A673 (cell line): Measurements from ENCODE around the gene FAM13A. TPM values are rescaled to one million over a fixed set of nuclear protein-coding genes. Genes with fewer than 3 reads are reported as not detected.

ENCODE experiments used
- BruUV-seq: library from RNA; stranded (reverse); fragments of 400-500 nt; replicated peaks from 2 replicates; lab custom pipeline; 2021; lab: Mats Ljungman, UMichigan
- CTCF ChIA-PET: fragments of 300-600 bp; sonication (Branson Sonifier 250); formaldehyde crosslinking; loops from one replicate; lab custom pipeline; 2022; ENCODE audit warnings: antibody characterized with exemption; lab: Charles Lee
- POLR2A ChIA-PET: fragments of 300-600 bp; sonication (Branson Sonifier 250); formaldehyde crosslinking; loops from one replicate; lab custom pipeline; 2022; ENCODE audit warnings: antibody characterized with exemption; ENCODE audit not compliant: low non-redundant PET; lab: Charles Lee
- DNase-seq: peaks from one replicate; pipeline ENCODE4 v3.0.0-alpha.2; 2015; ENCODE audit warnings: low spot score
- H3K27ac ChIP-seq: fragments of 200-600 bp; sonication (generic); 2 replicates; pipeline ENCODE4 v1.5.1; 2016; ENCODE audit warnings: mixed run types, low read depth, mild to moderate bottlenecking, mixed read lengths, antibody characterized with exemption, low read length; ENCODE audit not compliant: poor library complexity, severe bottlenecking
- H3K27me3 ChIP-seq: fragments of 200-600 bp; sonication (generic); replicated peaks from 2 replicates; pipeline ENCODE4 v1.6.1; 2017; ENCODE audit warnings: mixed run types, low read depth, mild to moderate bottlenecking, mixed read lengths, antibody characterized with exemption, low read length; ENCODE audit not compliant: insufficient read depth, poor library complexity
- H3K36me3 ChIP-seq: fragments of 200-600 bp; sonication (generic); 2 replicates; pipeline ENCODE4 v1.6.1; 2016; ENCODE audit warnings: mixed run types, mild to moderate bottlenecking, mixed read lengths, antibody characterized with exemption, low read length; ENCODE audit not compliant: insufficient read depth, poor library complexity, severe bottlenecking
- H3K4me1 ChIP-seq: fragments of 200-600 bp; sonication (generic); 2 replicates; pipeline ENCODE4 v1.6.1; 2017; ENCODE audit warnings: mixed run types, mild to moderate bottlenecking, mixed read lengths, antibody characterized with exemption, low read length; ENCODE audit not compliant: insufficient read depth, poor library complexity, severe bottlenecking
- H3K4me3 ChIP-seq: fragments of 200-600 bp; sonication (generic); 2 replicates; pipeline ENCODE4 v1.5.1; 2016; ENCODE audit warnings: low read depth, mixed run types, mild to moderate bottlenecking, mixed read lengths, low read length; ENCODE audit not compliant: poor library complexity, severe bottlenecking
- H3K9me3 ChIP-seq: fragments of 200-600 bp; sonication (generic); 2 replicates; pipeline ENCODE4 v1.6.1; 2016; ENCODE audit warnings: mixed run types, low read depth, mild to moderate bottlenecking, mixed read lengths, antibody characterized with exemption, low read length; ENCODE audit not compliant: poor library complexity, severe bottlenecking
- CTCF ChIP-seq: fragments of 300-800, 200-600 bp; sonication (generic); conservative IDR thresholded peaks from 2 replicates; pipeline ENCODE4 v1.5.1; 2017; ENCODE audit warnings: low read depth, mild to moderate bottlenecking, antibody characterized with exemption, low read length, moderate library complexity, mixed read lengths
- EZH2 ChIP-seq: fragments of 200-600 bp; sonication (generic); IDR thresholded peaks from 2 replicates; pipeline ENCODE4 v1.6.1; 2017; ENCODE audit warnings: borderline replicate concordance, low read depth, mild to moderate bottlenecking, mixed read lengths, antibody characterized with exemption, low read length; ENCODE audit not compliant: poor library complexity, severe bottlenecking
- intact Hi-C: fragments of 100-400 bp; cut with micrococcal nuclease; formaldehyde crosslinking; loops from one replicate; pipeline ENCODE4 v1.10.0; 2022; ENCODE audit not compliant: unreplicated experiment
- total RNA-seq: library from RNA; stranded (reverse); gene quantifications from 2 replicates; pipeline ENCODE4 v1.2.3, GENCODE V29; 2021

Gene FAM13A
- total RNA-seq, 1 experiment from 2014 or later = 15.5 TPM

GRCh38 chr4:88830598-88830997 lies 226.4 kb downstream of the FAM13A start:
- intact Hi-C loops = no loop called here
- DNase-seq = no peak
- Histone ChIP-seq H3K4me3 (no peak overlapping the region), H3K4me1 (no peaks in the 10 kb centered on the region), H3K27me3 (no peaks in the 10 kb centered on the region), H3K36me3 (no peaks in the 10 kb centered on the region), H3K9me3 (no peaks in the 10 kb centered on the region), H3K27ac (no peak overlapping the region)
- POLR2A ChIA-PET = no interaction called here
- CTCF ChIA-PET = no interaction called here
- no TSS peak for BruUV-seq
- TF ChIP-seq CTCF (no peak), EZH2 (no peak)

- ChIA-PET POLR2A (no interaction called here), CTCF (no interaction called here)
- no peak for DNase-seq
- no TSS peak for BruUV-seq
- TF ChIP-seq EZH2 = no peak
- TF ChIP-seq CTCF = no peak
- intact Hi-C loops = no loop called here
- H3K36me3 ChIP-seq = no peaks in the 10 kb centered on the region
- H3K4me3 ChIP-seq = no peak overlapping the region
- no peaks in the 10 kb centered on the region for H3K4me1 ChIP-seq
- no peaks in the 10 kb centered on the region for H3K9me3 ChIP-seq
- H3K27me3 ChIP-seq = no peaks in the 10 kb centered on the region
- H3K27ac ChIP-seq = no peak overlapping the region
These were observed 228.0 kb downstream of the FAM13A start for GRCh38 chr4:88828842-88829571.

- intact Hi-C loops = no loop called here
- Histone ChIP-seq H3K27ac (no peak overlapping the region), H3K4me1 (no peaks in the 10 kb centered on the region), H3K36me3 (no peaks in the 10 kb centered on the region), H3K27me3 (no peaks in the 10 kb centered on the region), H3K4me3 (no peak overlapping the region), H3K9me3 (no peaks in the 10 kb centered on the region)
- ChIA-PET CTCF (no interaction called here), POLR2A (no interaction called here)
- BruUV-seq = no TSS peak
- TF ChIP-seq EZH2 = no peak
- no peak for TF ChIP-seq CTCF
- DNase-seq = no peak
These were observed 229.5 kb downstream of the FAM13A start for GRCh38 chr4:88827442-88827841.
